Activated gamma-delta T cell treated with anti-CD3 and anti-CD28 coated beads, Interleukin-2, amount 50 U/mL, for 16 hours (primary cell): Measurements from ENCODE around the gene DHRS7B.

Experiments used
- DNase-seq: peaks from one replicate; pipeline ENCODE4 v3.0.0-alpha.2; 2020; ENCODE audit warnings: low read depth

Gene DHRS7B

DNA sequence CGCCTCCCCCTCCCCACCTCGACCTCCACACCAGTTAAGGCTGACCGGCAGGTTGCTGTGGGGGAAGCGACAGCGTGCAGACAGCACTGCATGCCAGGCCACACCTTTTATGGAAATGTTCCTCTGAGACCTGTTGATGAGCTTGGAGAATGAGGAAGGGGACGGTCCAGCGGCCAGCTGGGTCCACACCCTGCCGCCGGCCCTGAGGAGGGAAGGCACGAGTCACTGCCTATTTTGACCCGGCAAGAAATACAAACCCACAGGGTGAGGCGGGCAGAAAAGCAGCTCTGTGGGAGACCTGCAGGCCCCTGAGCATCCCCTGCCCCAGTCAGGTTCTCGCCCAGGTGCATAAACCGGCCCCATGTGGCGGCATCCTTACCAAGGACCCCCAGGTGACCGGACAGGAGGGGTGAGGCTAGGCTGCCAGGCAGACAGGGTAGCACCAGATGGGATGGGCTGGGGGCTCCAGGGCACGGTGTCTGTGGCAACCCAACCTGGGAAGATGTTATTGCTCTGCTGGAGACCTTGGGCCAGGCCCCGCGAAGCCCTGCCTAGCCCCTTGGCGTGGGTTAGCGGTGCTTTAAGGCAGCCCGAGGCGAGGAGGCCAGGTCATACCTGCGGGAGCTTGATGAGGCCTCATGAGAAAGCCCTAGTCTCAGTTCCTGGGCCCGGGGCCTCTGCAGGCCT is 113.7 kb downstream of the DHRS7B start:
- DNase-seq = no peak
